A549 (cell line): ENCODE measurements around the gene TSSK2. TPM values are rescaled to one million over a fixed set of nuclear protein-coding genes. Genes with fewer than 3 reads are reported as not detected.

Experiments used
- ATAC-seq, 2 experiments: fragments of 200-7000 bp in 1 of 2; fragments of >200 bp in 1 of 2; cut with Nextera tagmentation in 1 of 2; cut with Tn5 transposase in 1 of 2; 3 replicates each; pipeline versions ENCODE4 v1.8.0 to v1.9.1; 2018 to 2020; ENCODE audit warnings: mild to moderate bottlenecking in 1 of 2, moderate library complexity in 1 of 2
- CTCF ChIA-PET: fragments of 300-600 bp; sonication (Branson Sonifier 250); formaldehyde crosslinking; extraction: SDS; loops from one replicate; lab custom pipeline; 2021; ENCODE audit warnings: antibody characterized with exemption, inconsistent platforms; lab: Yijun Ruan, JAX
- POLR2A ChIA-PET: fragments of 350-600 bp; formaldehyde crosslinking; extraction: SDS; loops from one replicate; lab custom pipeline; 2021; ENCODE audit warnings: antibody characterized with exemption, inconsistent platforms; lab: Yijun Ruan, JAX
- DNase-seq, 2 experiments: peaks; one replicate each; pipeline versions ENCODE4 v3.0.0 to v3.0.0-alpha.2; 2011 to 2016; ENCODE audit warnings: low read depth in 1 of 2, low spot score in 1 of 2
- FAIRE-seq: peaks from 2 replicates; lab custom pipeline; 2011; peaks lifted over from hg19 to GRCh38; lab: Jason Lieb, UNC
- H3K27ac ChIP-seq, 2 experiments: fragments of >200 bp; sonication (Bioruptor Twin); formaldehyde crosslinking; 3 replicates each; pipeline ENCODE4 v1.5.1; 2016 to 2017
- H3K4me1 ChIP-seq: fragments of >200 bp; sonication (Bioruptor Twin); formaldehyde crosslinking; 3 replicates; pipeline ENCODE4 v1.6.1; 2016
- H3K4me2 ChIP-seq: fragments of >200 bp; sonication (Bioruptor Twin); formaldehyde crosslinking; 3 replicates; pipeline ENCODE4 v1.6.1; 2016
- H3K4me3 ChIP-seq: fragments of >200 bp; sonication (Bioruptor Twin); formaldehyde crosslinking; 3 replicates; pipeline ENCODE4 v1.5.1; 2016
- H3K9me3 ChIP-seq: fragments of >200 bp; sonication (Bioruptor Twin); formaldehyde crosslinking; 3 replicates; pipeline ENCODE4 v1.6.1; 2016
- BHLHE40 ChIP-seq: IDR thresholded peaks from 2 replicates; pipeline ENCODE4 v1.6.1; 2012; ENCODE audit warnings: low read depth, low read length, inconsistent platforms
- CBX2 ChIP-seq: fragments of 200-600 bp; sonication (generic); IDR thresholded peaks from 2 replicates; pipeline ENCODE4 v1.6.1; 2016; ENCODE audit warnings: low read depth, mild to moderate bottlenecking, borderline replicate concordance
- CHD4 ChIP-seq: fragments of 200-600 bp; sonication (generic); IDR thresholded peaks from 2 replicates; pipeline ENCODE4 v1.6.1; 2016; ENCODE audit warnings: antibody characterized with exemption, mild to moderate bottlenecking, borderline replicate concordance
- EHF ChIP-seq: fragments of 250-450 bp; sonication (Bioruptor Pico); IDR thresholded peaks from 2 replicates; pipeline ENCODE4 v1.5.0; 2020; ENCODE audit warnings: mild to moderate bottlenecking
- EHMT2 ChIP-seq: fragments of 200-600 bp; sonication (generic); IDR thresholded peaks from 2 replicates; pipeline ENCODE4 v1.6.1; 2016; ENCODE audit warnings: antibody characterized with exemption, low read depth, mild to moderate bottlenecking, moderate library complexity
- GATA3 ChIP-seq: IDR thresholded peaks from 2 replicates; pipeline ENCODE4 v1.6.1; 2012; ENCODE audit warnings: borderline replicate concordance
- HDAC2 ChIP-seq: fragments of 200-600 bp; sonication (generic); IDR thresholded peaks from 2 replicates; pipeline ENCODE4 v1.6.1; 2016
- HEYL ChIP-seq: fragments of 250-450 bp; sonication (Bioruptor Pico); IDR thresholded peaks from 2 replicates; pipeline ENCODE4 v1.8.0; 2021; ENCODE audit warnings: mild to moderate bottlenecking, moderate library complexity
- HOXB13 ChIP-seq: fragments of 250-450 bp; sonication (Bioruptor Pico); IDR thresholded peaks from 2 replicates; pipeline ENCODE4 v1.5.0; 2020; ENCODE audit warnings: low read depth, mild to moderate bottlenecking, moderate library complexity
- KDM1A ChIP-seq: fragments of 200-600 bp; sonication (generic); IDR thresholded peaks from 2 replicates; pipeline ENCODE4 v1.6.1; 2016; ENCODE audit warnings: low read depth, mild to moderate bottlenecking
- NFE2L2 ChIP-seq: fragments of 150-350 bp; conservative IDR thresholded peaks from 2 replicates; pipeline ENCODE4 v1.6.1; 2014; ENCODE audit warnings: low read length
- NR3C1 ChIP-seq: fragments of >200 bp; sonication (Bioruptor Twin); formaldehyde crosslinking; IDR thresholded peaks from 3 replicates; pipeline ENCODE4 v1.6.1; 2017
- PBX3 ChIP-seq: IDR thresholded peaks from 2 replicates; pipeline ENCODE4 v1.6.1; 2012
- RARB ChIP-seq: fragments of 250-450 bp; sonication (Bioruptor Pico); IDR thresholded peaks from 2 replicates; pipeline ENCODE4 v1.8.0; 2021; ENCODE audit warnings: mild to moderate bottlenecking, moderate library complexity
- RCOR1 ChIP-seq: fragments of 150-350 bp; IDR thresholded peaks from 2 replicates; pipeline ENCODE4 v1.6.1; 2014; ENCODE audit warnings: antibody characterized with exemption, low read length, low read depth
- RNF2 ChIP-seq: fragments of 200-600 bp; sonication (generic); IDR thresholded peaks from 2 replicates; pipeline ENCODE4 v1.6.1; 2016; ENCODE audit warnings: low read depth, mild to moderate bottlenecking, antibody characterized with exemption, moderate library complexity, borderline replicate concordance
- ZFP36 ChIP-seq: fragments of 450-650 bp; IDR thresholded peaks from 2 replicates; pipeline ENCODE4 v1.6.1; 2014; ENCODE audit warnings: borderline replicate concordance; ENCODE audit not compliant: partially characterized antibody
- WGBS: methylation state at CpG from one replicate; pipeline ENCODE4 v1.1.6; 2017; ENCODE audit errors: missing lambda C conversion rate; 5-methylcytosine and 5-hydroxymethylcytosine counted together
- polyA plus RNA-seq, 4 experiments: library from polyadenylated mRNA; depleted of rRNA in 3 of 4; stranded (reverse); fragments of >200 nt; fragmentation: RNase III in 1 of 4; extraction: RNeasy Plus Mini Kit Qiagen cat#74134 plus additional on column Dnase treatment in 1 of 4; gene quantifications; 2 replicates in 3 of 4; 3 replicates in 1 of 4; pipeline ENCODE4 v1.2.3, GENCODE V29; 2011 to 2017
- TF ChIP-seq, protein P1 (sequence below): fragments of >200 bp; sonication (Bioruptor Twin); formaldehyde crosslinking; IDR thresholded peaks from 3 replicates; pipeline ENCODE4 v1.6.1; 2016
- TF ChIP-seq, protein P2 (sequence below): fragments of >200 bp; sonication (Bioruptor Twin); formaldehyde crosslinking; IDR thresholded peaks from 2 replicates; pipeline ENCODE4 v1.6.1; 2016
- TF ChIP-seq, protein P3 (sequence below): IDR thresholded peaks from 2 replicates; pipeline ENCODE4 v1.6.1; 2012

The TSSK2 gene
- polyA plus RNA-seq, 2 of the 4 experiments (the other 2 are of a cell fraction), result not detected

DNA sequence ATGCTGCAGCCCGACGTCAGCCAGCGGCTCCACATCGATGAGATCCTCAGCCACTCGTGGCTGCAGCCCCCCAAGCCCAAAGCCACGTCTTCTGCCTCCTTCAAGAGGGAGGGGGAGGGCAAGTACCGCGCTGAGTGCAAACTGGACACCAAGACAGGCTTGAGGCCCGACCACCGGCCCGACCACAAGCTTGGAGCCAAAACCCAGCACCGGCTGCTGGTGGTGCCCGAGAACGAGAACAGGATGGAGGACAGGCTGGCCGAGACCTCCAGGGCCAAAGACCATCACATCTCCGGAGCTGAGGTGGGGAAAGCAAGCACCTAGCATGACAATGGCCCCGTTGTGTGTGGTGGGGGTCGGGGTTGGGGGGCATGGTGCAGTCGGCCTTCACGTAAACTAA, 1.0 kb downstream of the TSSK2 start (continued):
- TF ChIP-seq, protein P1, sequence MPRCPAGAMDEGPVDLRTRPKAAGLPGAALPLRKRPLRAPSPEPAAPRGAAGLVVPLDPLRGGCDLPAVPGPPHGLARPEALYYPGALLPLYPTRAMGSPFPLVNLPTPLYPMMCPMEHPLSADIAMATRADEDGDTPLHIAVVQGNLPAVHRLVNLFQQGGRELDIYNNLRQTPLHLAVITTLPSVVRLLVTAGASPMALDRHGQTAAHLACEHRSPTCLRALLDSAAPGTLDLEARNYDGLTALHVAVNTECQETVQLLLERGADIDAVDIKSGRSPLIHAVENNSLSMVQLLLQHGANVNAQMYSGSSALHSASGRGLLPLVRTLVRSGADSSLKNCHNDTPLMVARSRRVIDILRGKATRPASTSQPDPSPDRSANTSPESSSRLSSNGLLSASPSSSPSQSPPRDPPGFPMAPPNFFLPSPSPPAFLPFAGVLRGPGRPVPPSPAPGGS, result no peak
- TF ChIP-seq ZFP36, result no peak
- TF ChIP-seq, all 56 proteins: peak for 0

GRCh38 chr22:19132693-19133400, 1.7 kb downstream of the TSSK2 start:
- H3K27ac ChIP-seq, result no peak overlapping the region
- TF ChIP-seq BHLHE40 (no peak), RCOR1 (no peak), HEYL (no peak)
- no peak overlapping the region for H3K4me2 ChIP-seq
- POLR2A ChIA-PET, result interaction anchor here (0.7 to 1.0 kb wide), 2 partner anchors 11 to 12 kb away, joined by 3 read pairs; partner anchors contain the start of gene ESS2
- no peaks in the 10 kb centered on the region for H3K4me1 ChIP-seq
- CTCF ChIA-PET, result interaction anchor here (0.7 to 2.0 kb wide), 3 partner anchors 12 to 46 kb away, joined by 3 to 15 read pairs (median 4); partner anchors contain the start of genes ESS2 and SLC25A1
- no peak for DNase-seq
- no peak for FAIRE-seq
- ATAC-seq, result no peak
- H3K9me3 ChIP-seq, result no peaks in the 10 kb centered on the region
- WGBS, result 89% methylated on average over 7 of the region's 9 CpGs
- H3K4me3 ChIP-seq, result no peak overlapping the region

DNA sequence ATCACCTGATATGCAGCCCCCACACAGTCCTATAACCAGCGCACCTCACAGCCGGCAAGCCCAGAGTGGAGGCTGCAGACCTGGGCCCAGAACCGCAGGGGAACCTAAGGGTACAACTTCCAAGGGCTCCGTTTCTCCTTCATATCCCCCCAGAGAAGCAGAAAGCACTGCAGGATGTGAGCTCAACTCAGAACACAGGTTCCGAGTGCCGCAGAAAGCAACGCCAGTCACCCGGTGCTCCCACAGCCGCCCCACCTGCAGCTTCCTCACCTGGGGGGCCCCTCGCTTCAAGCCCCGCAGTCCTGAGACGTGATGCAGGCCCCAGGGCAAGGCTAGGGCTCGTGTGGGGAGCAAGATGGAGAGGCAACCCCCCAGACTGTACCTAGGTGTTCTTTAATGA, 2.5 kb downstream of the TSSK2 start:
- DNase-seq, result no peak
- 85% methylated on average over 7 of the region's 13 CpGs for WGBS
- no peaks in the 10 kb centered on the region for H3K4me1 ChIP-seq
- no peak for ATAC-seq
- no peak overlapping the region for H3K27ac ChIP-seq
- no peak overlapping the region for H3K4me2 ChIP-seq
- no peak for FAIRE-seq
- POLR2A ChIA-PET, result interaction anchor here (1.0 kb wide), 1 partner anchor 12 kb away, joined by 3 read pairs; no protein-coding TSS in a partner anchor
- no peak for TF ChIP-seq CHD4
- TF ChIP-seq CBX2, result no peak
- no peak for TF ChIP-seq PBX3
- no peak for TF ChIP-seq HOXB13 (CRISPR knock-in tag)
- TF ChIP-seq NR3C1, result no peak
- no peak for TF ChIP-seq RNF2
- no peak for TF ChIP-seq GATA3
- TF ChIP-seq HDAC2, result no peak
- TF ChIP-seq, protein P2, sequence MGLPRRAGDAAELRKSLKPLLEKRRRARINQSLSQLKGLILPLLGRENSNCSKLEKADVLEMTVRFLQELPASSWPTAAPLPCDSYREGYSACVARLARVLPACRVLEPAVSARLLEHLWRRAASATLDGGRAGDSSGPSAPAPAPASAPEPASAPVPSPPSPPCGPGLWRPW, result no peak
- TF ChIP-seq EHF, result no peak
- TF ChIP-seq, protein P3, sequence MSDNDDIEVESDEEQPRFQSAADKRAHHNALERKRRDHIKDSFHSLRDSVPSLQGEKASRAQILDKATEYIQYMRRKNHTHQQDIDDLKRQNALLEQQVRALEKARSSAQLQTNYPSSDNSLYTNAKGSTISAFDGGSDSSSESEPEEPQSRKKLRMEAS, result no peak
- no peak for TF ChIP-seq EHMT2
- no peak for TF ChIP-seq RARB
- TF ChIP-seq NFE2L2, result no peak
- no peak for TF ChIP-seq KDM1A
- H3K9me3 ChIP-seq, result no peaks in the 10 kb centered on the region
- H3K4me3 ChIP-seq, result no peak overlapping the region
- CTCF ChIA-PET, result interaction anchor here (0.7 to 2.0 kb wide), 2 partner anchors 11 to 45 kb away, joined by 4 to 15 read pairs; partner anchors contain the start of genes ESS2 and SLC25A1
